ENCODE data around the gene INSYN1.

- TF ChIP-seq POLR2A (IDR thresholded peaks at IDR 0.05; ENCODE audit: low read depth, low read length) (no peak), POLR2AphosphoS5 (IDR thresholded peaks at IDR 0.05; ENCODE audit: low read depth, low read length) (no peak)
These were observed 28.9 kb downstream of the INSYN1 start for GRCh38 chr15:73724212-73724611.
